SHP77 treated with DMSO at 0.1 percent for 48 hours (cell line): ENCODE data around the gene RPTOR.
A peak's percentile ranks its signal among the peaks of the same experiment; 100 is the strongest.
"Not testable (repeated sequence)": the region's sequence is repeated elsewhere in the genome, so short reads cannot be mapped to it uniquely, and the experiment has no call there.

Source experiments
- DNase-seq: peaks from one replicate; lab custom pipeline; 2025; lab: John Stamatoyannopoulos, UW

Gene RPTOR

GRCh38 chr17:80544655-80545498 lies at the start of gene RPTOR:
TSS of gene RPTOR (plus strand) at chr17:80544838. CDS start at chr17:80545630, 792 bp downstream.
- DNase-seq: peak; percentile 83

- no peak for DNase-seq
These were observed 46.9 kb upstream of the RPTOR start for GRCh38 chr17:80497726-80498241.

- no peak for DNase-seq
These were observed 46.3 kb upstream of the RPTOR start for GRCh38 chr17:80498242-80498919.

GRCh38 chr17:80498920-80499410 lies 45.7 kb upstream of the RPTOR start:
- DNase-seq: no peak

GRCh38 chr17:80499560-80499959 lies 45.1 kb upstream of the RPTOR start:
- no peak for DNase-seq

- DNase-seq: no peak
These were observed 44.5 kb upstream of the RPTOR start for GRCh38 chr17:80499961-80500665.

- DNase-seq: no peak
These were observed 42.7 kb upstream of the RPTOR start for GRCh38 chr17:80501741-80502577.

- DNase-seq: no peak
These were observed 42.1 kb upstream of the RPTOR start for GRCh38 chr17:80502578-80502877.

GRCh38 chr17:80503031-80503430 lies 41.6 kb upstream of the RPTOR start:
- DNase-seq: no peak

GRCh38 chr17:80503921-80504320 lies 40.7 kb upstream of the RPTOR start:
- no peak for DNase-seq

- DNase-seq: no peak
These were observed 39.8 kb upstream of the RPTOR start for GRCh38 chr17:80504686-80505413.

- DNase-seq: not testable (repeated sequence)
These were observed 37.5 kb upstream of the RPTOR start for GRCh38 chr17:80507177-80507576.

- no peak for DNase-seq
These were observed 36.7 kb upstream of the RPTOR start for GRCh38 chr17:80507965-80508364.

GRCh38 chr17:80509311-80509710 lies 35.3 kb upstream of the RPTOR start:
- no peak for DNase-seq

- DNase-seq: no peak
These were observed 34.5 kb upstream of the RPTOR start for GRCh38 chr17:80510132-80510531.

GRCh38 chr17:80510772-80511171 lies 33.9 kb upstream of the RPTOR start:
- DNase-seq: no peak

- DNase-seq: no peak
These were observed 33.1 kb upstream of the RPTOR start for GRCh38 chr17:80511222-80512180.

GRCh38 chr17:80512233-80512632 lies 32.4 kb upstream of the RPTOR start:
- no peak for DNase-seq

GRCh38 chr17:80513201-80513600 lies 31.4 kb upstream of the RPTOR start:
- no peak for DNase-seq

GRCh38 chr17:80513892-80514291 lies 30.7 kb upstream of the RPTOR start:
- DNase-seq: no peak
